Measurements from ENCODE around the gene NTM.

The NTM gene

DNA sequence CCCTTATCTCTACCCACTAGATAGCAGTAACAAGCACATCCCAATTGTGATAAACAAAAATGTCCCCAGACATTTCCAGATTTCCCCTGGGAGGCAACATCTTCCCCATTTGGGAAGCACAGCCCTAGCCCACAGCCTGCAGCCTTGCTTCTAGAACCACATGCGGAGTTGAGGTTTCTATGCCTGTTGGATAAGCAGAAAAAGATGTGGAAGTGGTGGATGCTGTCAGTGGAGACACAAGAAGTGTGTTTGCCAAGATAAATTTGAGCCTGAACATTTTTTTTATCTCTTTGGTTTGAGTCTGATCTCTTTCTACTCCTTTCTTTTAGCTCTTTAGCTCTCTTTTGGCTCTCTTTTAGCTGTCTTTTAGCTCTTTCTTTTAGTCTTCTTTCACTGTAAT lies 884.5 kb downstream of the NTM start:
- DNase-seq (ENCODE audit: low read depth in 2 of 2): no peak

DNA sequence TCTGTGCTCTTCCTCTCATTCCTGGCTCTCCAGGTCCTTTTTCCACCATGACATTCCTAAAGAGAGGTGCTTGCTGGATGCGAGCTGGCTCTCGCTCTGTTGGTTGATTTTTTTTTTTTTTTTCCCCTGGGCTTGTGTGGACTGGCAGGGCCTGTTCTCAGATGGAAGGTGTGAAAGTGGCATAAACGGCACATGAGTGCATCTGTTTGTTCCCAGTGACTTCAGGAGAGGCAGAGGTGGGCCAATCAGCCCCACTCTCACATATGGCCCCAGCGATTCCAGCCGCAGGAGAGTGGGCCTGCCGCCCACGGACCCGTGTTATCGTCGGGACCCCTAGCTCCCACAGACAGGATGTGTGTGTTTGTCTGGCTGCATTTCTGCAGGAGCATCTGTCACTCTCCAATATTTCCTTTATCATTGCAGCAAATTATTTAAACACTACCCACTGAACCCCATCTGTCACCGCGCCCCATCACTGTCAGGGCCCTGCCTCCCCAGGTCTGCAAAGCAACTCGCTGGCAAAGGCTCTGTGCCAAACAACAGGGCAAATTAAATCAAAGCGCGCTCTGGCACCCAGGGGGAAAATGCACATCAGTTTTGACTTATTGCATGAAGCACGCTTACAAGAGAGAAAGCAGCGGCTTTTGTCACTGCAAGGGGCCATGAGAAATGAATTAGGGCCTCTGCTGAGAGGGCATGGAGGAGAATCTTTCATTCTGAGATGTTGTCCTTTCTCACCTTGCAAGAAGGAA lies 886.3 kb downstream of the NTM start:
- no peak for DNase-seq (ENCODE audit: low read depth in 2 of 2)

DNA sequence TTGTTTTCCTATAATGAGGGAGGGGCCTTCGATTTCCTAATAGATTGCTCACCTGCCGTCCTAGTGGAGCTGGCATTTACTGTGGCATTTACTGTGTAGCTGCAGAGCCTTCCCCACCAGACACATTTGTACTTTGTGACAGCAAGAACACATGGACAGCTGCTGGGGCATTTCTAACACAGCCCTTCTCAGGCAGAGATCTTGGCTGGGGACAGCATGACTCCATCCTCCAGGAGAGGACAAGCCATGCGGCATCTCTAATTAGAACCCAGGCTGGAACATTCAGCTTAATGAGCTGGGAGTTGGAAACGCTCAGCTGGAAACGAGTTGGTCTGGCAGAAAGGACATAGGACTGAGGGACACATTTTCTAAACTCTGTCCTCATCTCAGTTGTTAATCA lies 887.5 kb downstream of the NTM start:
- DNase-seq (ENCODE audit: low read depth in 2 of 2): no peak

DNA sequence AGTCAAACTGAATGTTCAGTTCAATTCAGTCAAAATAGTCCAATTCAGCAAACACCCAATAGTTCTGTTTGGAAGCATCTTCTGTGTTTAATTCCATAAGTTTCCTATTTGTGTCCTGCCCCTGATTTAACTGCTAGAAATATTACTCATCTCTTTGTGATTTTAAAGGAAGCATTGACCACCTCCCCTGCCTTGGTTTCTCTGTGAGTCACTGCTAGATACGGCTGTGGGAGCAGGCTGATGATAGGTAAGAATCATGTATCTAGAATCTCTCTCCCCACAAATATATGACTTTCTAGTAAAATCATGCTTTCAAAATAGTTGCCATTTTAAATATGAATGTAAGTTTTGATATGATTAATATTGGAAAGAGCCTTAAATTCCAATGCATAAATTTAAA lies 888.5 kb downstream of the NTM start:
- DNase-seq (ENCODE audit: low read depth in 2 of 2): no peak

DNA sequence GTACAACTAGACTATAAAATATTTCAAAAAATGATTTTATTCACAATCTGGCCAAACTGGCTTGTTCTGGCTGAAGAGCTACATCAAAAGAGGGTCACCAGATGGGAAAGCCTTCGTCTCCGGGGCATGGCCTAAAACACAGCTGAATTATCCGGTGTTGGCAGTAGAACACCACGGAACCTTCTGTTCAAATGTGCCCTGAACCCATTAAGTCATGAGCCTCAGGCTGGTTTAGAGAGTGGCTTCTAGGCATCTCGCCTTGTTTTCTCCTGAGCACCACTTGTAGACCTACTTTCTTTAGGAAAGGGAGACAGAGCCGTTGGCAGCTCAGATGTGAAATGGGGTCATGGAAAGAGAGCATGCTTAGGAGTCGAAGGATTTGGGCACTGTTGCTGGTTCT lies 890.2 kb downstream of the NTM start:
- DNase-seq (ENCODE audit: low read depth in 2 of 2): no peak

DNA sequence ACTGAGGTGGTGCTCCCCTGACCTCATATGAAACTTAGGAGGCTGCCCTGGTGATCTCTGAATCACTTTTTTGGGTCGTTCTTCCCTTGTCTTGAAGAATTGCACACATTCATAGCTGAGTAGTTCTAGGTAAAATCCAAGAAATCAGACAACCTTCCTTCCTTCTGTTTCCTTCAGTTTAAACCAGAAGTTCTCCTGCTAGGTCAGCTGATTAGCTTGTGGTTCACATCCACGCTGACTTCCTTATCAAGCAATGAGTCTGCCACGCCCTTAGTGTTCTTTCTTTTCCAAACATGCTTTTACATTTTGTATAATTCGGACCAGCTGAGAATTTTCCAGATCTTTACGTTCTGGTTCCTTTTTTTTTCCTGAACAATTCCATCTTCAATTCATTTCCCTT lies 892.8 kb downstream of the NTM start:
- DNase-seq (ENCODE audit: low read depth in 2 of 2): no peak

DNA sequence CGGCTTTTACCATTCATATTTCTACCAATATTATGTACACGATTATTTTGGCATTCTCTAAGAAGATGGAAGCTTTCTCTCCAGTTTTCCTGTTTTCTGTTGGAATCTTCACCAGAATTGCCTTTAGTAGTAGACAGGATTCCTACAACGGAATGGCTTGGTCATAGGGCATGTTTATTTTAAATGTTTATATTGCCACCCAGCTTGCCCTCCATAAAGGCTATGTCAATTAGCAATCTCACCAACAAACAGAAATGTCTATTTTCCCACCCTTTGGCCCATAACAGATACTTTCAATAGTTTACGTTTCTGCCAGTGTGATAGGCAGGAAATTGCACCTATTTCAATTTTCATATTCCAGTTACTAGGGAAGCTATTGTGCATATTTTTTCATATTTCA lies 893.5 kb downstream of the NTM start:
- DNase-seq (ENCODE audit: low read depth in 2 of 2): no peak

DNA sequence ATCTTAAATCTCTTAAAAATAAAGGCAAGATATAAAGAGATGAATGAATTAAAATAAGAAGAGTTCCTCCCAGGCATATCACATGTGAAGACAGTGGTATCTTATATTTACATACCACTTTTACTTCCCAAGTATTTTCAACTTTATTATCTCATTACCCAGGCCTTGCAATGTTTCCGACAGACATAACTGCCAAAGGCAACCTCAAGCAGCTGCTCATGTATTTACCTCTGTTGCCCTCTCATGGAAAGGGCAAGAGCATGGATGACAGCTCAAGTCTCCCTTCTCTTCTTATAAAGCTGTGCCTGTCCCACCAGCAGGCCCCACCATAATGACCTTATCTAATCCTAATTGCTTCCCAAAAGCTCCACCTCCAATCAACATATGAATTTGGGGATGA lies 894.2 kb downstream of the NTM start:
- no peak for DNase-seq (ENCODE audit: low read depth in 2 of 2)

DNA sequence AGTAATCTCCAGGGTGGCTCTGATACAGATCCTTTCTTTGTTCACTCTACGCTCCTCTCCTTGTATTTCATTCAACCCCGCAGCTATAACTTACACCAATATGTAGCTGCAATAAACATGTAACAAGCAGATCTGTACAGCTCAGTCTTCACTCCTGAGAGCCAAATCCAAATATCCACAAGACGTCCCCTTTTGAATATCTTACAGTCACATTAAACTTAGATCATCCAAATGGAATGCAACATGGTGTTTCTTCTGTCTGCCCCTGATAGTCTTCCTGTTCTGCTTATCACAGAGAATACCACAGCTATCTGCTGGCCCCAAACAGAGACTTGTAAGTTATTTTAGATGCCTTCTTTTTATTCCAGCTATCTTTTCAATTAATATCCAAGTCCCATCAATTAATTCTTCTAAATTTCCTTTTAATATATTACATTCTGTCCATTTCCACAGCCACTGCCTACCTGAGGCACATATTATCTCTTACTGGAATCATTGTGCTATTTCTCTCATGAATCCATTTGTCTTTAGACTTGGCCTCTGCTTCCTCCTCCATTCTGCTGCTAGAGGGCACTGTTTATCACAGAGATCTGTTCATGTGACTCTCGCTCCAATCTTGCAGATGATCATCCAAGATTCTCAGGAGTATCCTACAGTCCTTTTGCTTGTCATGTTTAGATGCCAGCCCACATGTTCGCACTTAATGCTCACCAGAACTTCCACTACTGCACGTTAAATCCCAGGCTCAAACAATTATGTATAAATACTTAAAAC lies 908.6 kb downstream of the NTM start:
- no peak for DNase-seq (ENCODE audit: low read depth in 2 of 2)

DNA sequence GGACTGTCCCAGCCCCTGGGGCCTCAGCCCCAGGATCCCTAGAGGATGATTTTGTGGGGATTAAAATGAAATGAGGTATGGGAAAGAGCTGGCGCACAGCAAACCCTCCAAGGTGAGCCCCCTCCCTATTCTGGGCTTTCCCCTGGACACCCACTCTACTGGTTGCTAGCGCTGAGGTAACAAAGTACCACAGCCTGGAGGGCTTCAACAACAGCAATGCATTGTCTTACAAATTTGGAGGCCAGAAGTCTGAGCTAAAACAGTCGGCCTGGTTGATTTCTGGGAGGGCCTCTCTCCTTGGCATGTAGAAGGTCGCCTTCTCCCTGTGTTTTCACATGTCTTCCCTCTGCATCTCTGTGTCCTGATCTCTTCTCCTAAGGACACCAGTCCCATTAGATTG lies 913.6 kb downstream of the NTM start:
- no peak for DNase-seq (ENCODE audit: low read depth in 2 of 2)

DNA sequence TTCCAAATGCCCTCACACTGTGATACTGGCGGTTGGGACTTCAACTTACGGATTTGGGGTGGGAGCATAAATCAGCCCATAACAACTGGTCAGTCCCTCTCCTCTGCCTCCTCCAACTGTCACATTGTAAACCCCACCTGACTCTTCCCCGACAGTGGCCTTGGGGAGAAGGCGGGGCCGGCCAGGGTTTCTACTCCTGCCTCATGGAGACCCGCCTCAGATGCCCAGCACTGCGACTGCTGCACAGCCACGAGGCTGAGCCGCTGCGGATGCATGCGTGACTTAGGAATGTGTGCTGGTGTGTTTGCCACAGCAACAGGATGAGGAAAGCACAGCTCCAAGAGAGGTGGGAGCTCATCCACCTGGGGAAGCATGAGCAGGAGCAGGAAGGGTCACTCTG lies 914.2 kb downstream of the NTM start:
- DNase-seq (ENCODE audit: low read depth in 2 of 2): no peak

DNA sequence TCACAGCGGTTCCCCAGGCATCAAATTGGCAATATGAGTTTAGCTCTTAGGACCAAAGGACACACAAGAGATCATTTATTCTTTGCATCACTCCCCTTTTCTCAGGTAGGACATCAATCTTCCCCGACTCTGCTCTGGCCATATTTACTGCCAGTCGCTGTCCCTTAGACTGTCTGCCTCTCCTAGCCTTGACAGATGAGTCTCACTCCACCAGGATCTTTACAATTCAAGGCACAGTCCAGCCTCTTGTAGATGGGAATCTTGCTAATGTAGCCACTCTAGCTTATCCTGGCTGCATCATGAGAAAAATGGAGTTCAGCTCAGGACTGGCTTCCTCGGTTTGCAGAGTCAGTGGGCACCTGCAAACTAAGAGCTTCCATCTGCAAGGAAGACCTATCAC lies 915.2 kb downstream of the NTM start:
- no peak for DNase-seq (ENCODE audit: low read depth in 2 of 2)

DNA sequence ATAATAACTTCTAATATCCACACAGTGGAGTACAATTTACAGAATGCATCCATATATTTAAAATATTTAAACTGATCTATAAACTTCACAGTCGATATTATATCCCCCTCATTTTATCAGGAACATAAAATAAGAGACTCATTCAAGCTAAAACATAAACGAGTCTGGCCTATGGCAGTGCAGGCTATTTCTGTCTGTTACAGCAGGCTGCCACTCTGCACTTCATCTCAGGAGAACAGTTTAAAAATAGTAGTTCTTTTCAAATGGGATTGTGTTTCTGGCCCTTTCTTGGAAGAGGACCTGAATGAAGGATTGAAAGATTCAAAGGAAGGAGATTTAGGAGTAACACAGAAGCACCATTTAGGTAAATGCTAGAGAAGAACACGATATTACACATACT lies 915.7 kb downstream of the NTM start:
- no peak for DNase-seq (ENCODE audit: low read depth in 2 of 2)

DNA sequence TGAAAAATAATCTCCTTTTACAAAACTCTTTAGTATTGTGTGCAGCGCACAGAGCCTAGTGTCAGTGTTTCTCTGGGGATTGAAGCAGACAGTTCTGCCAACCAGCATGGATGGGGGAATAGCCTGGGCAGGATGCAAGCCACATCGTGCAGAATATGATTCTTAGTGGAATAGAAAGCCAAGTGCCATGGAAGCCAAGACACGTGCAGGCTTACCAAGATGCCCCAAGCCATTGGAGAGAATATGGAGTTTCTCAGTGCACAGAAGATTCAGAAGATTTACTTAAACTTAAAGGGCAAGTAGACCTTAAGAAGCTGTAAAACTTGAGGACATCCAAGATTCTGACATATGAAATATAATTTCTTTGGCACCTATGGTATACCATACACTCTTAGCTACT lies 917.6 kb downstream of the NTM start:
- DNase-seq (ENCODE audit: low read depth in 2 of 2): no peak

DNA sequence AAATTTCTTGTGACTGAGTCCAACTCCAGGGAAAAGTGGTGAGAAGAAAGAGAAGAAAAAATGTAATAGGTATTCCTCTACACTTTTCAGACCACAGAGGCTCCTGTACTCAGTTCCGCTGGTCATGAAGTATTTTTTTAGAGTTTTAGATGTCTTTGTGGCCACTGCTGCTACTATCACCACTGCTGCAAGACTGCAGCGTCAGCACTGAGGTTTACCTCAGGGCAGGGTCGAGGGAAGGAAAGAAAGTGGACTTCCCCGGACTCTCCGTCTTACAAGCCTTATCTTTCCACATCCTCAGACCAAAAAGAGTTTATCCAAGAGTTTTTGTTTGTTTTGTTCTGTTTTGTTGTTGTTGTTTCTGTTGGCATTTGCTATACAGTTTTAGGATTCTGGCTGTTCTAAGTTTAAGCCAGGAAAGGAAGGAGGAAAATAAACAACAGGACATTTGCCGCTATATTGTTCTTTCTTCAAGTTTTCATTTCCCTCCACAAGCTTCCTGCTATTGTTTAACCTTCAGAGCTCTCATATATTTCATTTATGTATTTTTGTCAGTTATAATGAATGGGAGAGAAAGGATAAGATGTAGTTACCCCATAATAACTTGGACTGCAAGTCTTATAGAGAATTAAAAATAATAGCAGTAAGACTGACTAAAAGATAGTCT lies 919.3 kb downstream of the NTM start:
- DNase-seq (ENCODE audit: low read depth in 2 of 2): no peak

DNA sequence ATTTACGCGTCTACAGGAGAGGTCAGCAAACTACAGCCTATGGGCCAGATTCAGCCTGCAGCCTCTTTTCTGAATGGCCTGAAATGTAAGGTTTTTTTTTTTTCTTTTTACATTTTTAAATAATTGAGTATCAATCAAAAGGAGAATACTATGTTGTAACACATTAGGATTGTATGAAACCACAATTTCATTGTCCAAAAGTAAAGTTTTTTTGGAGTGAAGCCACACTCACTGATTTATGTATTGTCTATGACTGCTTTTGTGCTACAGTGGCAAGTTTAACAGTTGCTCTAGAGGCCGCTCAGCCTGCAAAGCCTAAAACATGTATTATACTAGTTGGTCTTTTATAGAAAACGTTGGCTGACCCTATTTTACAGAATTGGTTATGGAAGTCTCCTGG lies 923.2 kb downstream of the NTM start:
- no peak for DNase-seq (ENCODE audit: low read depth in 2 of 2)

DNA sequence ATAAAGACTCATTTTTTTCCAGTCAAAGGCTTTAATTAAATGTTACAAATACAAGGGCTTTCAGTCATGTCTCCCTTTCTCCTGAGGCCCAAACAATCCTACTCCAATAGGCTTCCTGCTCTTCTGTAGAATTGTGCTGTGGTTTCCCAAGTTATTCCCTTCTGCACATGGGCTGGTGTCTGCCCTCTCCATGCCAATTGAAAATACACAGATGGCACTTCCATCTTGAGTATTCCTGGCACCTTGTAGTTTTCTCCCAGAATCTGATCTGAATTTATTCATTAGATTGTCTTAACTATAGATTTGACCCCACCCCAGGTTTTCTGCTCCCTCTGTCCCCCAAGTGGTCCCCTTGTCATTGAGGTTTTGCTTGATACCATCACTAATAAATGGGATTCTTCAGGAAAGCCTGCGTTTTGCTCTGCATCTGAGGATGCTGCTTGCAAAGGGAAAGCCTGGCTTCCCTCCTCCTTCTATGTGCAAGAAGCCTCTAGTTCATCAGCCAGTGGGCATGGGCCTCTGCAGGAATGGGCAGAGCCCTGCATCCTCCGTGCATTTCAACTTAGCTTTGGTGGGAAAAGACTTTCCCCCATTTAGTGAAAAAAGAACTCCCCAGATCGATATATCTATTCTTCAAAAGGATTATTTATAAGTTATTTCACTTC lies 926.7 kb downstream of the NTM start:
- DNase-seq (ENCODE audit: low read depth in 2 of 2): no peak

DNA sequence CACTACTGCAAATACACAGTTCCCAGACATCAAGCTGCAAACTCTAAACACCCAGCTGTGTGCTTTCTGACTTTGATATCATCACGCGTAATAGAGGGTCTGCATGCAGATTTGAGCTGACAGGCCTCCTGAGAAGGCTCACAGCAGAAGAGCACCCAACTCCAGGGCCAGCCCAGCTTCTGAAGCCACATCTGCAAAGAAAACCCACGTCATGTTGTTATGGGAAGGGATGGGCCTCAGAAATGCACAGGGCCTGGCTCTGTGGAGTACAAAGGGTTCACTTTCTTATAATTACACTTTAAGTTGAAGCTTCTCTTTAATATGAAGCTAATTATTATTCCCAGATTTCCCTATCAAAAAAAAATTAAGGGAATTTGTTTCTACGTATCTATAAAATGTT lies 927.9 kb downstream of the NTM start:
- no peak for DNase-seq (ENCODE audit: low read depth in 2 of 2)

DNA sequence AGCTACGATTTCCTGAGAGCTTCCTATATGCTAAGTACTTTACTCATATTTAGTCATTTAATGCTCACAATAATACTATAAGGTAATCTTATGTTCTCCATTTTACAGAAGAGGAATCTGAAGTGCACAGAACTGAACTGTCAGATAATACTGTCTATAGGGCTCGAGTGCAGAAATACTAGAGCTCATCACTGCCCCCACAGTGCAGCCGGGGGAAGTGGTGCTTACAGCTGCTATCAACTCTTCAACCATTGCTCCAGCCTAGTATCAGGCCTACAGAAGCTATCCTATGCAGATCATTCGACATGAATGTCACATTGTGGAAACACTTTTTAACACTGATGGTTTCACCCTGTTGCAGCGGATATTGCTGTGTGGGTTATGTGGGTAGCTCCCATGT lies 929.9 kb downstream of the NTM start:
- no peak for DNase-seq (ENCODE audit: low read depth in 2 of 2)

DNA sequence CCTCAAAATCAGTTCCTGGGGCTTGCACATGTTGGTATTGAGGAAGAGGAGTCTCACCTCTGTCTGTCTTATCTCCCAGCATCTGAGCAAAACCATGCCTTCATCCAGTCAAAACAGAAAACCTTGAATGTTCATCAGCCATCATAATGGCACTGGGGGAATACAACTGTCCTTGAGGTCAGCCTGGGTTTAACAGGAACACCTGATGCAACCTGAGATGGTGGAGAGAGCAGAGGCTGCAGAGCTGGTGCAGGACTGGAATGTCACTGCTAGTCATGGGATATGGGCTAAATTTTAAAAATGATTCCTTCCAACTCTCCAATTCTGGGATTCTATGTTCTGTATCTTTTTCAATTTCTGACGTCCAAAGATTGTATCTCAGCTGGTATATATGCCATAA lies 931.0 kb downstream of the NTM start:
- DNase-seq (ENCODE audit: low read depth in 2 of 2): no peak

DNA sequence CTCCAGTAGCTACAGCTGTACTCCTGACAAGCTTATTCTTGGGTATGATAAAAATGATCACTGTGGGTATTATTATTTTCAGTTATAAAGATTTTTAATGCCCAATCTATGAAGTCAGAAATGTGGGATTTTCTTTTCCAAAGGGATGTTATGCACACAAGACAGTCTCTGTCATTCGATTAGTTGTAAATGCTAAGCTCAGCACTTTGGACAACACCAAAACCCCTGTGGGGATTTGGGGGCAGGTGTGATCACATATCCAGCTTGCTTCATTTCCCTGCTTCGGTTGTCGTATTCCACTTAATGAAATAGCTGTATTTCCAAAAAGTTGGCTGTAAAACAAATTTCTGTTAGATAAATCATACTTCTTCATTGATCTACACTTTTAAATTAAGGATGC lies 931.5 kb downstream of the NTM start:
- no peak for DNase-seq (ENCODE audit: low read depth in 2 of 2)

DNA sequence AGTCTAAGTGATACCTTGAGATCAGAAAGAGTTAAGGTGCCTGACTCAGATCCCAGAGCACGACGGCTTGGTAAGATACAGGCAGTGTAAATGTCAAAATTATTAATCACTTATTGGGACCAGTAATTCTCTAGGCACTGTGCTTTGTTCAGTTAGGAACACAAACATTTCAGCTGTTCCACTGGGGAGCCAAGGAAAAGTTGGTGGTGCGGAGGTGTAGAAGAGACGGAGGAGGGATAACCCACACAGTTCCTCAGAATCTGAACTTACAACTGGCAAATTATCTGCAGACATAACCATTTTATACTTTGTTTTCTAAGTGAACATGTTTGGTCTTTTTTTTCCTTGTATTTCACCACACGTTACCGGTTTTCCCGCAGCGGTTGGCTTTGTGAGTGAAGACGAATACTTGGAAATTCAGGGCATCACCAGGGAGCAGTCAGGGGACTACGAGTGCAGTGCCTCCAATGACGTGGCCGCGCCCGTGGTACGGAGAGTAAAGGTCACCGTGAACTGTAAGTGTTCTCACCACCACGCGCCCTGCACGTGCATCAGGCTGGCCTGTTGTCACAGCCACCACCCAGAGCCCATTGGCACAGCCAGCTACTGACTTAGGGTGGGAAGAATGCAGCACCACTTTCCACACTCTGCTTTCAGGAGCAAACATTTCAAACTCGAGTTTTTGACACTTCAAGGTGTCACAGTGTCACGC lies 937.0 kb downstream of the NTM start:
- DNase-seq (ENCODE audit: low read depth in 2 of 2): no peak
